Activated effector memory CD4-positive, alpha-beta T cell treated with anti-CD3 and anti-CD28 coated beads, Interleukin-2, amount 50 U/mL, for 16 hours (primary cell): Measurements from ENCODE around the gene MTFR1L.
"Not testable (repeated sequence)": the region's sequence is repeated elsewhere in the genome, so short reads cannot be mapped to it uniquely, and the experiment has no call there.

Source experiments
- DNase-seq: peaks from one replicate; pipeline ENCODE4 v3.0.0-alpha.2; 2020

The MTFR1L gene

DNA sequence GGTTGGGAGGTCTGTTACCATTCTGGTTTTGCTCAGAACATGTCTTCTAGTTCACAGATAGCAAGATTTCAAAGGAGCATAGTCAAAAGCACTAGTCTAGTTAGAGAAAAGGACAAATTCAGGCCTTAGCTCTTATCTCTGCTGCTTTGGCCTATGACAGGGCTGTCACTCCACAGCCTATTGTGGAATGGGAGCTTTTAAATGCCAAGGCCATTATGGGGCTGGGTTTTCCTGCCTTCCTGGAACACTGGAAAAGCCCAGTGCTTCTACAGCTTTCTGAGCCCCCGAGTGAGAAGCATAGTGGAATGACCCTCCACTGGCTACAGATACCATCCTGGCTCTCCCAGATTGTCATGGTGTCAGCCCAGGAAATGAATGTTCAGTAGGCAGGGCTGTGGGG is 9.3 kb downstream of the MTFR1L start:
- no peak for DNase-seq

DNA sequence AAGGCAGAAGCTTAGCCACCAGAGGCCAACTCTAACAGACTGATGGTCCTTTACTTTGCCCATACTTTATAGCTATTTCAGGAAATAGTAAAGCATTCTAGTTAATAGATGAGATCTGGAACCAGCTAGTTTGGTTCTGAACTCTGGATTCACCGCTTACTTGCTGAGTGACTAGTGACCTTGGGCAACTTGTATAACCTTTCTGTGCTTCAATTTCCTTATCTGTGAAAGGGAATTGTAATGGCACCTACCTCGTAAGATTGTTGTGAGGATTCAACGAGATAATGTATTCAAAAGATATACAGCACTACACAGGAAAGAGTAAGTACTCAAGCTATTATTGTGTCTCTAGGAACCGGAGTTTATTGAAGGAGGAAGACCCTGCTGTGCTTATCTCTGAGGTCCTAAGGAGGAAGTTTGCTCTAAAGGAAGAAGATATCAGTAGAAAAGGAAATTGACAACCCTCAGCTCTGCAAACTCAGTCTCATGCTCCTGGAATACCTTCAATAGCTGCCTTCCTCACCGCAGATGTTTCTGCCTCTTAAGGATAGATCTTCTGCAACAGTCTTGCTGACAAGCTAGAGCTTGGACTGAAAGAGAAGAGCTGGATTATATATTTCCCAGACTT is 11.9 kb downstream of the MTFR1L start:
- DNase-seq: no peak

DNA sequence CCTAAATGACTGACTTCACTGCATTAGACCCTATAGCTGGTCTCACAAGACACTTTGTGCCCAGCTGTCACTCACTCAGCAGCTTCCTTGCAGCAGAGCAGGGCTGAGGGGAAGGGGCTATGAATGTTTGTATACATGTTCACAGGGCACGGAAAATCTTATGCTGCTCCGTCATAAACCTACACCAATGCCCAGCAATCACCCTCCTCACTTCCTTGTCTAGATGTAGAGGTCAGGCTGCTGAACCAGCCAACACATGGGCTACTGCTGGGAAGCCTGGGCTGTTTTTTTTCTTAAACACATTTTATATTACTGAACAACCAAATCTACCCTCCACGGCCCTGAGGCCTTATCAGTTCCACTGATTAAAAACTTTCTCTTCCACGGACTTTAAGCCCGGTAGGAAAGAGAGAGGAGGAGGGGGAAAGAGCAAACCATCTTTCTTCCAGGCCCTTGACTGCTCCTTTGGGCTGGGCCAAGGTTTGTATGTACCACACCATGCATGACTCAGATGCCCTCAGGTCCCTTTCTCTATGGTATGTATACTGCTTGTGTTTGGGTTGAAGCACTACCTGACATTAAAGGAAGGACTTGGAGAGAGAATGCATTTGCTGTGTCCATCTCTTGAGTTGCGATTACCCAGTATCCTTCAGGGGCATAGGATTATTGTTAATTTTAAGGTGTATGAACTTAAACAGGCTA is 12.7 kb downstream of the MTFR1L start:
- DNase-seq: no peak

DNA sequence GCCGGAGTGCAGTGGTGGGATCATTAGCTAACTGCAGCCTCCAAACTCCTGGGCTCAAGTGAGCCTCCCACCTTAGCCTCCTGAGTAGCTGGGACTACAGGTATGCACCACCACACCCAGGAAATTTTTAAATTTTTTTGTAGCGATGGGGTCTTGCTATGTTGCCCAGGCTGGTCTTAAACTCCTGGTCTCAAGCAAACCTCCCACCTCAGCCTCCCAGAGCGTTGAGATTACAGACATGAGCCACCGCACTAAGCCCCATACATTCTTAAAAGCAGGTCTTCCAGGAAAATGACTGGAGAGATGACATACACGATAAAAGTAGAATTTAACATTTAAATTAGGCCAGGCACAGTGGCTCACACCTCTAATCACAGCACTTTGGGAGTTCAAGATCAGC is 13.4 kb downstream of the MTFR1L start:
- no peak for DNase-seq

DNA sequence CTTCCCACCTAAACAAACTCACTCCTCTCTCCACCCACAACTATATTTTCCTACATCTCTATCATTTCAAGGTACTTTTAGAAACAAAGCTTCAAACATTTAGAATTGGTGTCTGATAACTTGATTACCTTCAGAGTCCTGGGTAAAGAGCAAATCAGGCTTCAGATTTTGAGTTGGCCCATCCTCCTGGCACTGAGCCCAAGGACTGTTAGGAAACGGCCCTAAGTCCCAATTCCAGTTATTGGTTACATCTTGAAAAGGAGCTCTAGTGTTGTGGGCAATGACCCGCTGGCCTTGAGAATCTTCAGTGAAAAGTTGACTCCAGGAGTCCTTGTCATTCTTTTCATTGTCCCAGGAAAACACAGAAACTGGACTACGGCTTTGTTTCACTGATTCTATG is 15.1 kb downstream of the MTFR1L start:
- DNase-seq: no peak

DNA sequence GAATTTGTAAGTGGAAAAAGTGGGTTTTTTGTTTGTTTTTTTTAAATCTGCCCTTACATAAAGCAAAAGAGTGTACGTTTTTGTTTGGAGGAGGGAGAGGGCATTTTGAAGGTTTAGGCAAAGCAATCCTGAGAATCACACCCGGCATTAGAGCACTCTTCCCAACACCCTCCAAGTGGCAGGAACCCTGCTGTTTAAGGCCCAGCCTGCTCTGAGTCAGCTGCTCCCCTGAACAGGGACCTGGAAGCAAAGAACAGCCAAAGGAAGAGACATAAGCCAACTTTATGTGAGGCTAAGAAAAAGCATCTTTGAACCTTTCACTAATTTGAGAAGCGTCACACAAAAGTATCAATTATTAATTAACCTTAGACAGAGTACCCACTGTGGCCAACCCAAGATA is 16.9 kb downstream of the MTFR1L start:
- DNase-seq: no peak

DNA sequence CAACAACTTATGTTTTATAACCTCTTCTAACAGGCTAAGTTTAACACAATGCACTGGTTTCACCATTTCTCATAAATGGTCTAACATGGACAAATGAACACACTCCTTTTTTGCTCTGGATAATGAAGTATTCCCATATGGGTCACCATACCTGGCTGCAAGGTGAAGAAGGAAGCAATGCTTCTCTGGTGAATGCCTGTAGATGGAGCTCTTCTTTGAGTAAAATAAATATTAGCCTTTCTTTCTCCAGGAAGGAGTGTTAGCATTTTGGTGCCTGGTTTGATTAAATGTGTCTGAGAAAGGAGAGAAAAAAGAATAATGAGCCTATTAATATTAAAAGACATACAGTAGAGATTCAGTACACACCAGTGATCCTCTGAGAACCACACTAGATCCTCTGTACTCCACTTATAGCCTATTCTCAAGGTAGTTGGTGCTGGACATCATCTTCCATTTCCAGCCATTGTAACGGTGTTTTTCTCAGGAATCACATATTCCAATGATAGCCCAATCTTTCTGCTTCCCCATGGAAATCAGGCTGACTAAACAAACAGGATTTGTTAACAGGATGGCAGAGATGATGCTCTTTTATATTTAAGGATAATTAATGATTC is 17.6 kb downstream of the MTFR1L start:
- no peak for DNase-seq

DNA sequence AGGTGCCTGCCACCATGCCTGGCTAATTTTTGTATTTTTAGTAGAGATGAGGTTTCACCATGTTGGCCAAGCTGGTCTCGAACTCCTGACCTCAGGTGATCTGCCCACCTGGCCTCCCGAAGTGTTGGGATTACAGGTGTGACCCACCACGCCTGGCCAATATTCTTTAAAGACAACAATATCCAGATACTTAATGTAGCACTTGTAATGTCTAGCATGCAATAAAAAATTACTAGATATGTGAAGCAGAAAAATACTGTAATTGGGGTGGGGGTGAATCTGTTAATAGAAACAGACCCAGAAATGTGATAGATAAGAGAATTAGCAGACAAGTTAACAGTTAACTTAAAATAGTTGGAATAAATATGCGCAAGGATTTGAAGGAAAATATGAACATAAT is 20.1 kb downstream of the MTFR1L start:
- DNase-seq: not testable (repeated sequence)

DNA sequence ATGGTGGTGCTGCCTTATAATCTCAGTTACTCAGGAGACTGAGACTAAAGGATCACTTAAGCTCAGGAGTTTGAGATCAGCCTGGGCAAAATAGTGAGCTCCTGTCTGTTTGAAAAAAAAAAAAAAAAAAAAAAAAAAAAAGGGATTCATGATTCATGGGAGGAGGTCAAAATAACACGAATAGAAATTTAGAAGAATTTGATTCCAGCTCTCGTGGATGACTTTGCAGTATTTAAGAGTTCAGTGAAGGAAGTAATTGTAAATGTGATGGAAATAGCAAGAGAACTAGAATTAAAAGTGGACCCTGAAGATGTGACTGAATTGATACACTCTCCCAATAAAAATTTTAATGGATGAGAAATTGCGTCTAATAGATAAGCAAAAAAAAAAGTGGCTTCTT is 23.7 kb downstream of the MTFR1L start:
- DNase-seq: no peak

DNA sequence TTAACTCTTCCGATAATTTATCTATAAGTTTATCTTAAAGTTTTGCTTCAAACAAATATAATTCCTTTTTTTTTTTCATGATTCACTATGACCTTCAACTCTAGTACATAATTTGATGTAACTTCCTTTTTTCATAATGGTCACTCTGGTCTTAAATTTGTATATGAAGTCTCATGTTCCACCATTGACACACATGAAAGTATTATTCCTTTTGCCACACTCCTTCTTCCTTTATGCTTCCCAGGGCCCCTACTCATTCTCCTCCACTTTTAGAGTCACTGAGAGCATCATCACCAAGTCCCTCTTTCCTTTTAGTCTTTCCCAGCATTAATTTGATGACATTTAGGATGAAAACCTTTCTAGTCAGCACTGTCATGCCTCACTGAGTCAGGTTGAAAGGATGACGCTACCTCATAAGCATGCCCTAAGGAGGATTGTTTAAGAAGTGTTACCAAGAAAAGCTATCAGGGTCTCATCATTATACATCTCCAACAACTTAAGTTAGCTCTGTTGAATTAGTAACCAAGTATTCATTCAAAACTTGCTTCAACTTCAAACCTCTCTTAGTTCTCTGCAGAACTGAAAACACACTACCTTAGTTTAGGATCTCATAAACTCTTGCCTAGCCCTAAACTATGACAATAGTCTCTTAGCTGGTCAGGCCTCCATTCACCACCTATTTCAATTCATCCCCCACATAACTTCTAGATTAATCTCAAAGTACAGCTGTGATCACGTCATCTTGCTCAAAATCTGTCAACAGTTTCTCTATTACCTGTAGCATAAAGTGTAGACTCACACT is 25.0 kb downstream of the MTFR1L start:
- no peak for DNase-seq

DNA sequence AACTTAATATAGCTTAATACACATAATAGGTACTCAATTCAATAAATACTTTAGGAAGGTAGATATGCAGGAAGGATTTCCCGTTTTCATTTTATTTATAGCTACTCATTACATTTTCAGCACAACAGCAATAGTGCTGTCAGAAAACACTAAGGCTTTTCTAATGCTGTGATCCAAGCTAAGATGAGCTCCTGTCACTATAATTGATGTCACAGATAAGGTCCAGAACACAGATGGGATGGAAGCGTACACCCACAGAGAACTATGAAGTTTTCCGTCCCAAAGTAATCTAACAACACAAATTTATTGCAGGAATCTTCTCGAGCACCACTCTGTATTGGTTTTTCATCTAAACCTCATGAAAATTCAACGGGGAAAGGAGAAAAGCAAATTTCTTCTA is 25.9 kb downstream of the MTFR1L start:
- DNase-seq: no peak

DNA sequence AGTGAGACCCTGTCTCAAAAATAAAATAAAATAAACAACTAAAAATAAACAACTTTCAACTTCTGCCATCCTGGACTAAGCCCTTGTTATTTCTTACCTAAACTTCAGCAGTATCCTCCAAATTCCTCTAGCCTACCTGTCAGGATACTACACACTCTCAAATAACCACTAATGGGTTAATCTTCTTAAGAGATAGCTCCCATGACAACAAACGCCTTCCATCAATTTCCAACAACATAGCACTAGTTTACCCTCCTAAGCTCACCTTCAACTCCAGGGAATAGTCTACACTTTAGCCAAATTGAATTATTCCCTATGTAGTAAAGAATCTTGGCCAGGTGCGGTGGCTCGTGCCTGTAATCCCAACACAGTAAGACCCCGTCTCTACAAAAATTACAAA is 28.2 kb downstream of the MTFR1L start:
- no peak for DNase-seq

DNA sequence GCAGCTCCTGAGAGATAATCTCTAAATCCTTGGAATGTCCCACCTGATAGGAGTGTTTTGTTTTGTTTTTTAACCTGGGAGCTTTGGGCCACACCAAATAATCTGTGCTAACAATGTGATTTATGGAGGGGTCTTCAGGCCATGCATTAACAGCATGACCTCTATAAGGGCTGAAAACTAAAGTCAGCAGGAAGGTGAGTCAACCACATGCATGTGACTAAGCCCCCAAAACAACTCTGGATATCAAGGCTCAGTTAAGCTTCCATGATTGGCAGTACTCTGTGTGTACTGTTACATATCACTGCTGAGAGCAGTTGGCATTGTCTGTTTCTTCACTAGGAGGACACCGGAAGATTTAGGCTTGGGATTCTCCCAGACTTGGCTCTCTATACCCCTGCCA is 28.8 kb downstream of the MTFR1L start:
- DNase-seq: no peak

DNA sequence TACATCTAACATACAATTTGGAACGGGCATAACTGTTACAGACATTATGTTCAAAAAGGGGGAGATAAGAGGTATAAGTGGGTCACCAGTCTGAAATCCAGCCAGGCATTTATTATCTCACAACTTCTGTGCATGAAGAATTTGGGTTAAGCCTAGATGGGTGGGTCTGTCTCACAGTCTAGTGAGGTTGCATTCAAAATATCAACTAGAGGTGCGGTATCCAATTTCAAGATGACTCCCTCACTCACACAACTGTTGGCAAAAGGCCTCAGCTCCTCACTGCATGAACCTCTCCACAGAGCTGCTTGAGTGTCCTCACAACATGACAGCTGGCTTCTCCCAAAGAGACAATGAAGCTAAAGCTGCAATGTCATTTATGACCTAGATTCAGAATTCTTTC is 34.8 kb downstream of the MTFR1L start:
- DNase-seq: no peak

DNA sequence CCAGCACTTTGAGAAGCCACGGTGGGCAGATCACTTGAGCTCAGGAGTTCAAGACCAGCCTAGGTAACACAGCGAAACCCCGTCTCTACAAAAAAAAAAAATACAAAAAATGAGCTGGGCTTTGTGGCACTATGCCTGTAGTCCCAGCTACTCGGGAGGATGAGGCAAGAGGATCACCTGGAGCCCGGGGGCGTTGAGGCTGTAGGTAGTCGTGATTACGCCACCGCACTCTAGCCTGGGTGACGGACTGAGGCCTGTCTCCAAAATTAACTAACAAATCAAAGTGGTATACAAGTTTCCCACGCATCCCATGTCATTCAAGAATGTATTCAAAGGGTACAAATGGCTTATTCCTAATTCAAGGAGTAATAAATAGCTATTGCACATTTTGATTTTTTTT is 37.1 kb downstream of the MTFR1L start:
- DNase-seq: no peak

DNA sequence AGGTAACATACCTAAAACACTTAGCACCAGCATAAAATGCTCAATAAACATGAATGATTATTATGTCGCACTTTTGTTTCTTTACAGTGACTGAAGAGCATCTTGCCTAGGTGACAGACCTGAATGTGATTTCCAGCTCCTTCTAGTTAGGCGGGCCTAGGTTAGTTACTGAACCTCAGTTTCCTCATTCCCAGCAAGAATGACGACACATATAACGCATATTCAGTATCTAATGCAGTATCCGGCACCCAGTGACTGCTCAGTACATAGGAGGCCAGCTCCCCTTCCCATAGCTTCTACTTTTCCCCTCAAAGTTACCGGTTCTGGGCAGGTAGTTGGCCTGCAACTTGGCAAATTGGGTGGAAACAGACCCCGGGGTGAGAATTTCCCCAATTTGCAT is 38.7 kb downstream of the MTFR1L start:
- no peak for DNase-seq

DNA sequence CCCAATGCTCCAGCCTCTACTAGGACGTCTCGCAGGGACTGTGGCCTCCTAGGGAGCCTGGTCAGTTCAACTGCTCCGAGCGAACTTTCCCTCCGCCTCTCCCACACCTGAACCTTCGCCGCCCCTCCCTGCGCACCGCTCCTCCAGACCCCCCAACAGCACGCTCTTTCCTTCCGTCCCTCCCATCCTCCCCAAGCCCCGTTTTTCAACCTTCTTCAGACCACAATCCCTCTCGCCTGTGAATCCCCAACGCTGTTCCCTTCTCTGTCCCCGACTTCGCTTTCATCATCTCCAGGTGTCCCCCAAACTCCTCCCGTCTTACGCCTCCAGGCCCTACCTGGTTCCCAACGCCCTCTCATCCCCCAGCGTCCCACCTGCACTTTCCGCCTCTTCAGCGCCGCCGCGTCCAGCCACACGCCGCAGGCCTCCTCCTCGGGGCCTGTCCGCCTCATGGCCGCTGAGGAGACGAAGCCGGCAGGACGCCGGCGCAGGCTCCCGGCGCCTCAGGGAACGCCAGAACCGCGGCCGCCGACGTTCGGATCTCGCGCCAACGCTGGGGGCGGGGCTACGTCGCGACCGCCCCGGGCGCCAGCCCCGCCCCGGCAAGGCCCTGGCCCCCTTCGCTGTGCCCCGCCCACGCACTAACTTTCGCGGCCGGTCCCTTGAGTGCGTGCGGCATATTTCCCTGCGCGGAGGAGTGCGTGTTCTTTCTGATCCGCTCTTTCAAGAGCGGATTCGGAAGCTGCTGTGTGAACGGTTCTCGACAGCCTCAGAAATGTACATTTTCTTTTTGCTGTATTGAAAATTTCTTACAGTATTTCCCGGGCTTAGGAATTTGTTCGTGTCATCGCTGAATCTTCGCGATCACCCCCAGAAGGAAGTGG is 39.4 kb downstream of the MTFR1L start, which contains the start of gene AUNIP:
AUNIP (minus strand) TSS at position 552 of the 884 bp plus-strand sequence; CDS start at position 452, 100 bp downstream.
- DNase-seq: peak; percentile 96

DNA sequence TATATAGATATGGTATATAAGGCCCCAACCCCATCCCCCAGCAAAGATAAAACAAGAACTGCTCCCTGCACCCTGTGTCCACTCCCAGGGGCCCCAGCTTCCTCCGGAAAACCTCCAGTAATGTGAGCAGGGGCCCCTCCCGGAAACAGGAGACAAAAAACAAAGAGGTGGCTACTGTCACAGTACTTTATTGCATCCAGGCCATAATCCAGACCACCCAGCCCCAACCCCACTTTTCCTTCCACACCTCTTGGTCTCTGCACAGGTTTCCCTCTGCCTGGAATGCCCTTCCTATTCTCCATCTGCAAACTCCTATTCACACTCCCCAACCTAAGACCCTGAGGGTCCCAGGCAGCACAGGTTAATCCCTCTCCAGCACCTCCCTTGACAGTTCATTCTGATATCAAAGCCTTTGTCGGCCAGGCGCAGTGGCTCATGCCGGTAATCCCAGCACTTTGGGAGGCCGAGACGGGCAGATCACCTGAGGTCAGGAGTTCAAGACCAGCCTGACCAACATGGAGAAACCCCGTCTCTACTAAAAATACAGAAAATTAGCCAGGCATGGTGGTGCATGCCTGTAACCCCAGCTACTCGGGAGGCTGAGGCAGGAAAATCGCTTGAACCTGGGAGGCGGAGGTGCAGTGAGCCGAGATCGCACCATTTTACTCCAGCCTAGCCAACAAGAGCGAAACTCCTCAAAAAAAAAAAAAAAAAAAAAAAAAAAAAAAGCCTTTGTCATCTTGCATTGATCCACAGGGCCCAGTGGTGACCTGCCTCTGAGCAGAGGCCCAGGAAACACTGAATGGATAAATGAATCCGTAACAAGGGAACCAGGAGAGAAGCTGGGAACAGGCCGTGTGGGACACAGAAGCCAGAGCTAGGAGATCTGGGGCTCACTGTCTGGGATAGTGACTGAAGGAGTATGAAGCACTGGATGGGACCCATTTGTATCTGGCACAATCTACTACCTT is 41.8 kb downstream of the MTFR1L start:
- DNase-seq: no peak

DNA sequence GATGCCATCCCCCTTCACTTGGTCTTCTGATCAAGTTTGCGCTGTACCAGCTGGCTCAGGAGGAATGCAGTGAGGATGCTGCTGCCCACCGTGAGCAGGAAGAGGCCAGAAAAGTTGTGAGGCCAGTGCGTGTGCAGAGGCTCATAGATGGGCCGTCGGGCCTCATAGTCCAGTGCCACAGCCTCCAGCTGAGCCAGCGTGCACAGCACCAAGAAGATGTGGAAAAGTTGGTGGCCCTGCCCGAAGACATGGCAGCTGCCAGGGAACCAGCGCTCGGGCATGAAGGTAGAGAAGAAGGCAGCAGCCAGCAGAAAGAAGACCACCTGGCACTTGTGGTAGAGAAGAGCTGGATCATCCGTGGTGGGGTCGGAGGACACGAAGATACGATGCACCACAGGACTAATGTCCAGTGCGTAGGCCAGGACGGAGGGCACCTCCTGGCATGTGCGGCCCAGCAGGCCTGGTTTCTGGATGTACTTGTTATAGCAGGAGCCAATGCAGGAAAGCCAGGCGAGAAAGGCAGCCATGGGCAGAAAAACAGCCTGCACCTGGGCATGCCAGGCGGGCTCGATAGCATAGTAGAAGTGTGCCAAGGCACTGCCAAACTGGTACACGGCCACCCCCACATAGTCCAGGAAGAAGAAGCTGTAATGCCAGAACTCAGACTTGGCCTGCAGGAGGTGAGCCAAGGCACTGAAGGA is 43.2 kb downstream of the MTFR1L start:
- DNase-seq: no peak

DNA sequence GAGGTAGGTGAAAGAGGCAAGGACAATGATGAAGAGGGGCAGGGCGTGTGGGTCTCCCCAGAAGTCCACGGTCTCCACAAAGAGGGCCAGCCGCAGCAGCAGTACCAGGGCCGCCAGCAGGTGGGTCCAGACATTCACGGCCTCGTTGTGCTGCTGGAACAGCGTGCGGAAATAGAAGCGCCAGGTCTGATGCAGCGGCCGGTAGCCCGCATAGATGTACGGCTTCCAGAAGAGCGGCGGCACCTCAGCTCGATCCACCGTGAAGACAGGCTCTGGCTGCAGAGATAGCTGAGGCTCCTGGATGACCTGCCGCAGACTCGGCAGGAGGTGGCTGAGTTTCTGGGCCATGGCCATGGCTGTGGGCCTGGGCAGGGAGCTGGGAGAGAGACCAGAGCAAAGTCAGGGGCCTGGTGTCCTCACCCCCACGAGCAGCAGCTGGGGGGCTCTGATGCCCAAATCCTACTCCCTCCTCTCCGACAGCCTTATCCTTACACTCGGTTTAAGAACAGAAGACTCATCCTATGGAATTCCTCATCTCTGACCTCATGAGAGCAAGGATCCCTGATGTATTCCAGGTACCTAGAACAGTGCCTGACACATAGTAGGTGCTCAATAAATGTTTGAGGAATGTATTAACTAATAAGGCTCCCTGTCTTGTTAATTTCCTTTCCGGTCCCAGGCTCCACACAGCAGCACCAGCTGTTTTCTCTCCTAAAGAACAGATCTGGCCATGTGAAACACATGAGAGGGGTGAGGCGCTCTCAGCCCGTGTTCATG is 43.9 kb downstream of the MTFR1L start:
- no peak for DNase-seq
